NB4 (cell line): ENCODE data around the gene BRD8.

Source experiments
- TF ChIP-seq, protein P1 (sequence below): IDR thresholded peaks from 2 replicates; pipeline ENCODE4 v1.6.1; 2011; ENCODE audit warnings: low read depth, low read length
- TF ChIP-seq, protein P2 (sequence below): IDR thresholded peaks from one replicate; pipeline ENCODE4 v1.5.1; 2012; ENCODE audit warnings: low read depth, low read length

DNA sequence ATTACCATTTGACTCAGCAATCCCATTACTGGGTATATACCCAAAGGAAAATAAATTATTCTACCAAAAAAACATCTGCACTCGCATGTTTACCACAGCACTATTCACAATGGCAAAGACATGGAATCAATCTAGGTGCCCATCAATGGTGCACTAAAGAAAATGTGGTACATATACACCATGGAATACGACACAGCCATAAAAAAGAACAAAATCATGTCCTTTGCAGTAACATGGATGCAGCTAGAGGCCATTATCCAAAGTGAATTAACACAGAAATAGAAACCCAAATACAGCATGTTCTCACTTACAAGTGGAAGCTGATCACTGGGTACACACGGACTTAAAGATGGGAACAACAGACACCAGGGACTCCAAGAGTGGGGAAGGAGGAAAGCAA is 32.6 kb upstream of the BRD8 start:
- TF ChIP-seq, protein P1, sequence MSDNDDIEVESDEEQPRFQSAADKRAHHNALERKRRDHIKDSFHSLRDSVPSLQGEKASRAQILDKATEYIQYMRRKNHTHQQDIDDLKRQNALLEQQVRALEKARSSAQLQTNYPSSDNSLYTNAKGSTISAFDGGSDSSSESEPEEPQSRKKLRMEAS = no peak
- TF ChIP-seq, protein P2, sequence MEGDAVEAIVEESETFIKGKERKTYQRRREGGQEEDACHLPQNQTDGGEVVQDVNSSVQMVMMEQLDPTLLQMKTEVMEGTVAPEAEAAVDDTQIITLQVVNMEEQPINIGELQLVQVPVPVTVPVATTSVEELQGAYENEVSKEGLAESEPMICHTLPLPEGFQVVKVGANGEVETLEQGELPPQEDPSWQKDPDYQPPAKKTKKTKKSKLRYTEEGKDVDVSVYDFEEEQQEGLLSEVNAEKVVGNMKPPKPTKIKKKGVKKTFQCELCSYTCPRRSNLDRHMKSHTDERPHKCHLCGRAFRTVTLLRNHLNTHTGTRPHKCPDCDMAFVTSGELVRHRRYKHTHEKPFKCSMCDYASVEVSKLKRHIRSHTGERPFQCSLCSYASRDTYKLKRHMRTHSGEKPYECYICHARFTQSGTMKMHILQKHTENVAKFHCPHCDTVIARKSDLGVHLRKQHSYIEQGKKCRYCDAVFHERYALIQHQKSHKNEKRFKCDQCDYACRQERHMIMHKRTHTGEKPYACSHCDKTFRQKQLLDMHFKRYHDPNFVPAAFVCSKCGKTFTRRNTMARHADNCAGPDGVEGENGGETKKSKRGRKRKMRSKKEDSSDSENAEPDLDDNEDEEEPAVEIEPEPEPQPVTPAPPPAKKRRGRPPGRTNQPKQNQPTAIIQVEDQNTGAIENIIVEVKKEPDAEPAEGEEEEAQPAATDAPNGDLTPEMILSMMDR = no peak
